Muscle of leg (tissue), 11 donors: Measurements from ENCODE around the gene PMM1. TPM values are rescaled to one million over a fixed set of nuclear protein-coding genes. Genes with fewer than 3 reads are reported as not detected.
A peak's percentile ranks its signal among the peaks of the same experiment; 100 is the strongest.

Source experiments
- DNase-seq: peaks from one replicate; pipeline ENCODE4 v3.0.0; 2013
- H3K27ac ChIP-seq: one replicate; pipeline ENCODE4 v1.5.1; 2013; ENCODE audit warnings: mild to moderate bottlenecking, low read length, control low read depth
- H3K27me3 ChIP-seq: one replicate; pipeline ENCODE4 v1.6.1; 2013; ENCODE audit warnings: low read length; ENCODE audit not compliant: control insufficient read depth, insufficient read depth
- H3K36me3 ChIP-seq: one replicate; pipeline ENCODE4 v1.6.1; 2013; ENCODE audit warnings: low read length; ENCODE audit not compliant: control insufficient read depth, insufficient read depth
- H3K4me1 ChIP-seq: one replicate; pipeline ENCODE4 v1.6.1; 2013; ENCODE audit warnings: low read length; ENCODE audit not compliant: control insufficient read depth, insufficient read depth
- H3K4me3 ChIP-seq: one replicate; pipeline ENCODE4 v1.5.1; 2013; ENCODE audit warnings: low read length, control low read depth
- H3K9me3 ChIP-seq: replicated peaks from 2 replicates; pipeline ENCODE4 v1.6.1; 2013; ENCODE audit warnings: low read depth, low read length; ENCODE audit not compliant: control insufficient read depth
- WGBS: methylation state at CpG from one replicate; pipeline ENCODE4 v1.1.5; 2013; ENCODE audit warnings: missing lambda C conversion rate; ENCODE audit not compliant: insufficient coverage; 5-methylcytosine and 5-hydroxymethylcytosine counted together
- polyA plus RNA-seq, 8 donors: library from polyadenylated mRNA; unstranded; fragments of 120-200 nt; gene quantifications; one replicate each; pipeline versions ENCODE4 v1.2.1 to v1.2.3, GENCODE V29; 2013; ENCODE audit warnings: inconsistent platforms in 1 of 8, low replicate concordance in 1 of 8; ENCODE audit not compliant: insufficient read length in 8 of 8, insufficient read depth in 1 of 8
- total RNA-seq: library from RNA; stranded (reverse); fragments of 120-200 nt; gene quantifications from one replicate; pipeline ENCODE4 v1.2.4, GENCODE V29; 2013

PMM1 gene
- total and polyA plus RNA-seq, 9 donors, result 9.7 to 34.2 (median 26.2) TPM

DNA sequence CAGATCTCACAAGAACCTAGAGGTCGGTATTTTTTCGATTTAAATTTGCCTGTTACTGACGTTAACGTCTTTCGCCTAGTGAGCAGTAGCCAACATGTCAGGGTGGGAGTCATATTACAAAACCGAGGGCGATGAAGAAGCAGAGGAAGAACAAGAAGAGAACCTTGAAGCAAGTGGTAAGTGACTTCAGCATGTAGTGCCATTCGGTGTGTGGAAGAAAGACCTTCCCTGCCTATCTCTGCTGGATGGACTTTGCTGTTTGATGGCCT, 32.2 kb upstream of the PMM1 start:
- Histone ChIP-seq H3K4me1 (peaks cover 12% of the 10 kb centered on the region), H3K9me3 (no peaks in the 10 kb centered on the region), H3K27ac (peak overlapping the region; percentile 99), H3K36me3 (peaks cover 42% of the 10 kb centered on the region), H3K27me3 (no peaks in the 10 kb centered on the region), H3K4me3 (peak overlapping the region; percentile 85)
- 4% methylated on average over 8 of the region's 8 CpGs for WGBS
- no peak for DNase-seq

DNA sequence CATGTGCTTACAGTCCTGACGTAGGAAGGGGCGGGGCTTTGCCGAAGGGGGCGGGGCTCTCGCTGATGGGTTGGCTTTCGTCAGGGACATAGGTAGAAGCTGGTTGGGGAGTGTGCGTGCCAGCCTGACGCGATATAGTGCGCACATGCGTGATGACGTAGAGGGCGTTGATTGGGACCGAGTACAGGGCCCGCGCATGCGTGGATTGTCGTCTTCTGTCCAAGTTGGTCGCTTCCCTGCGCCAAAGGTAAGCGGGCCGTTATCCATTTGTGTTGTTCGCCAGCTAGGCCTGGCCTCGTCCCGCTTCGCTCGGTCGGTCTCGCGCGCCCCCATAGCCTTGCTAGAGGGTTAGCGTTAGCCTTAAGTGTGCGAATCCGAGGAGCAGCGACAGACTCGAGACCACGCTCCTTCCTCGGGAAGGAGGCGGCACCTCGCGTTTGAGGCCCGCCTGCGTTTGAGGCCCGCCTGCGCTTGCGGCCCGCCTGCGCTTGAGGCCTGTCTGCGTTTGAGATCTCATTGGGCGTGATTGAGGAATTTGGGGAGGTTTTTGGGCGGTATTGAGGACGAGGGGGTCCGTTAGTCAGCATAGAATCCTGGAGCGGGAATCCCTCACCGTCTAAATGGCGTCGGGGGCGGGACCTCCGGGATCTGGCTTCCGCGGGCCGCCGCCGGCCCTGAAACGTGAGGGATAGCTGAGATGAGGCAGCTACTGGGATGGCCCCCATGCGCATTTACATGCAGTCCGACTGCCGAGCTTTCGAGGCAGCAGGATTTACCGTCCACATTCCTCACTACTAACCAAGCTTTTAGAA, 31.7 kb upstream of the PMM1 start, which contains the start of gene XRCC6:
TSS of gene XRCC6 (plus strand) at position 197 of the 812 bp plus-strand sequence. CDS start 710 bp downstream, outside the sequence.
- no peaks in the 10 kb centered on the region for H3K27me3 ChIP-seq
- WGBS, result under 1% methylated on average over 64 of the region's 70 CpGs
- peaks cover 36% of the 10 kb centered on the region for H3K36me3 ChIP-seq
- peak within 1 kb of the TSS; percentile 99 for H3K27ac ChIP-seq
- H3K4me1 ChIP-seq, result peaks cover 12% of the 10 kb centered on the region
- no peaks in the 10 kb centered on the region for H3K9me3 ChIP-seq
- H3K4me3 ChIP-seq, result peak within 1 kb of the TSS; percentile 86
- DNase-seq, result peak; percentile 100

DNA sequence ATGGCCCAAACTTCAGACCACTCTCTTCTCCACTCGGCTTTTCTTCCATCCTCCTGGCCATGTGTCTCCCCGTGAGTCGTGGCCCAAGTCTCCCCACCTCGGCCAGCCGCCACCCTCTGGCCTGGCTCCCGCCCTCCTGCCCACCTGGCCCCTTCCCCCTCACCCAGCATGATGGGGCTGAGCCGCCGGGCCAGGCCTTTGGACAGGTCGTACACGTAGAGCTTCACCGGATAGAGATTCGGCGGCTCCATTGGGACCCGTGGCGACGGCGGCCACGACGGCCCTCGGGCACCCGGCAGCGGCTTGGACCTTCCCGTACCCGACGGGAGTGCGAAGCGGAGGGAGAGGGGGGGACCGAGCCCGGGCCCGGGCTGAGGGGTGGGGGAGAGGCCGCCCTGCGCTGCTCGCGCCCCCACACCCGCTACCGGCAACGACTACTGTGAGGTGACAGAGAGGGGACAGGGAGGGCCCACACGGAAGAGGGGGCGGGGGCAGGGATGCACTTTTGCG, 31.0 kb upstream of the PMM1 start, which contains the start of gene DESI1:
TSS of gene DESI1 (minus strand) at position 455 of the 510 bp plus-strand sequence. CDS start at position 251, 204 bp downstream.
- under 1% methylated on average over 38 of the region's 40 CpGs for WGBS

DNA sequence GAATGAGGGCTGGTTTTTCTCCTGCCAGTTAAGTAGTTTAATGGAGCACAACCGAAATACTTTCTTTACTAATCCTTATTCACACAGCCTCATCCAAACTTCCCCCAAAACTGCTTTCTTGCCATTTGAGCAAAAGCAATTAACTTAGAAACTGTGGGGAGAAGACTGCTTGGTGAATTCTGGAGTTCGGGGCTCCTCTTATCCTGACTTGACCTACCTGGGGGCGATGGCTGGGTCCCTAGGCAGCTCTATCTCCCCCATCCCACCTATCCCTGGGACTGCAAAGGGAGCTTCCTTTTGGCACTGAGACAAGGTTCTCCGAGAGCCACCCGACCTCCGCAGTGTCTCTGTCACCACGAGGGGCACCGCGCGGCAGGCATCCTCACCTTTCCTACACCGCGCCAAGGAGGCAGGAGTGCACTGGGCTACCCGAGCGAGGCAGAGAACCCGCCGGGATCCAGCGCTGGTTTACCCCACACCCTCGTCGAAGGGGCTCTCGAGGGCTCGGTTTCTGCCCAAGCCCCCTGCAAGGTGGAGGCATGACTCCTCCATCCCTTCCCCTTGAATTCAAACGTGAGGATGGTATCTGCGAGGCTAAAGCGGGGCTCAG, 30.4 kb upstream of the PMM1 start:
- under 1% methylated on average over 22 of the region's 24 CpGs for WGBS
- Histone ChIP-seq H3K4me3 (peak overlapping the region; percentile 86), H3K36me3 (peaks cover 25% of the 10 kb centered on the region), H3K4me1 (peaks cover 12% of the 10 kb centered on the region), H3K27me3 (no peaks in the 10 kb centered on the region), H3K27ac (peak overlapping the region; percentile 91), H3K9me3 (no peaks in the 10 kb centered on the region)
- DNase-seq, result peak; percentile 54

More for the DNA sequence above, 31.0 kb upstream of the PMM1 start, which contains the start of gene DESI1:
- Histone ChIP-seq H3K27ac (peak within 1 kb of the TSS; percentile 99), H3K4me1 (peaks cover 12% of the 10 kb centered on the region), H3K9me3 (no peaks in the 10 kb centered on the region), H3K36me3 (peaks cover 31% of the 10 kb centered on the region), H3K4me3 (peak within 1 kb of the TSS; percentile 86), H3K27me3 (no peaks in the 10 kb centered on the region)
- no peak for DNase-seq

DNA sequence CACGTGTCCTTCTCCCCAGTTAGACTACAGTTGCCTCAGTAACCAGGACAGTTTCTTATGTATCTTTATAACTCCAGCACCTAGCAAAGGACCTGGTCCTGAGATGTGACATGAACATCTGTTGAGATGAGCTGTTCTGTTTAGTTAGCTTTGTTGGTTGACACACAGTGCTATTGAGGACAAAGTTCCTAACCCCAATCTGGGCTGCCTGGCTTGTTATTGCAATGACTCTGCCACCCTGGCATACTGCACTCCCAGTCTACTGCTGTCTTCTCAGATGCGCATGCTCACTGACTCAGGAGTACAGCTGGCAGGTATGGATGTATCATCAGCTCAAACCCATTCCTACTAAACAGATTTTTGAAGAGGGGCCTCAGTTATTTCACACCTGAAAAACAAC, 23.8 kb upstream of the PMM1 start:
- Histone ChIP-seq H3K4me3 (no peak overlapping the region), H3K27me3 (no peaks in the 10 kb centered on the region), H3K27ac (no peak overlapping the region), H3K4me1 (no peaks in the 10 kb centered on the region), H3K36me3 (peaks cover 6% of the 10 kb centered on the region), H3K9me3 (no peaks in the 10 kb centered on the region)
- WGBS, result 88% methylated on average over 1 of the region's 2 CpGs
- DNase-seq, result no peak

DNA sequence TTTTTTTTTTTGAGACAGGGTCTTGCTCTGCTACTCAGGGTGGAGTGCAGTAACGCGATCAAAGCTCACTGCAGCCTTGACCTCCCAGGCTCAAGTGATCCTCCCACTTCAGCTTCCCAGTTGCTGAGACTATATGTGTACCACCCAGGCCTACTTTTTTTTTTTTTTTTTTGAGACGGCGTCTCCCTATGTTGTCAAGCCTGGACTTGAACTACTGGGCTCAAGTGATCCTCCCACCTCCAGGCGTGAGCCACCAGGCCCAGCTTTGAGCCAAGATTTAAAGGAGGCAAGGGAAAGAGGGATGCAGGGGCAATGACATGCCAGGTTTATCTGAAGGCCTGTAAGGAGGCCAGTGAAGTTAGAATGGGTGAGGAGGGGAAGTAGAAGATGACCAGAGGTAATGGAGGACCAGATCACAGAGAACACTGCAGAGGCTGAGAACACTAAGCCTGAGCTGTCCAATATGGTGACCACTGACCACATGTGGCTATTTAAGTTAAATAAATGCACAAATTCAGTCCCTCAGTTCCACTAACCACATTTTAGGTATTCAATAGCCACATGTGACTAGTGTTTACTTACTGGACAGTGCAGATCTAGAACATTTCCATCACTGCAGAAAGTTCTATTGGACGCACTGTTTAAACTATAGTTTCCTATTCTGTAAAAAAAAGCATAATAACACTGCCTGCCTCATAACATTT, 23.1 kb upstream of the PMM1 start:
- Histone ChIP-seq H3K9me3 (no peaks in the 10 kb centered on the region), H3K4me1 (no peaks in the 10 kb centered on the region), H3K4me3 (no peak overlapping the region), H3K27me3 (no peaks in the 10 kb centered on the region), H3K36me3 (peaks cover 6% of the 10 kb centered on the region), H3K27ac (no peak overlapping the region)
- no CpG with 5 or more reads among the region's 6 CpGs for WGBS
- no peak for DNase-seq

DNA sequence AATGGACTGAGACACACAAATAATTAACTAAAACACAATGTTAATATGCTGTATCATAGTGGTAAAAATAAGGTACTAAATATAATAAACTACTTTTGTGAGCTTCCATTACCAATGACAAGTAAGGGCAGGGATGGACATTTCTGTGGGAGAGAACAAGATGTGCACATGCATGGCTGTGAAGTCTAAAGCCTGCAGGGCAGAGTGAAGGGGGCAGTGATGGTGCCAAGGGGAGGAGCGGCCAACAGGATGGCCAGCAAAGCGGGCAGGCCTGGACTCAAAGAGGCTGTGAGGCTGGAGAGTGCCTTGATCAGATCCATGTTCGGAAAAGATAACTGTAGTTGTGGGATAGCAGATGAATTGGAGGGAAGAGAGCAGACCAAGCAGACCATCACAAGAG, 18.7 kb upstream of the PMM1 start:
- H3K4me1 ChIP-seq, result no peaks in the 10 kb centered on the region
- no peaks in the 10 kb centered on the region for H3K27me3 ChIP-seq
- peaks cover 36% of the 10 kb centered on the region for H3K36me3 ChIP-seq
- no peak for DNase-seq
- no peaks in the 10 kb centered on the region for H3K9me3 ChIP-seq
- no peak overlapping the region for H3K4me3 ChIP-seq
- no peak overlapping the region for H3K27ac ChIP-seq
- 93% methylated on average over 3 of the region's 3 CpGs for WGBS

DNA sequence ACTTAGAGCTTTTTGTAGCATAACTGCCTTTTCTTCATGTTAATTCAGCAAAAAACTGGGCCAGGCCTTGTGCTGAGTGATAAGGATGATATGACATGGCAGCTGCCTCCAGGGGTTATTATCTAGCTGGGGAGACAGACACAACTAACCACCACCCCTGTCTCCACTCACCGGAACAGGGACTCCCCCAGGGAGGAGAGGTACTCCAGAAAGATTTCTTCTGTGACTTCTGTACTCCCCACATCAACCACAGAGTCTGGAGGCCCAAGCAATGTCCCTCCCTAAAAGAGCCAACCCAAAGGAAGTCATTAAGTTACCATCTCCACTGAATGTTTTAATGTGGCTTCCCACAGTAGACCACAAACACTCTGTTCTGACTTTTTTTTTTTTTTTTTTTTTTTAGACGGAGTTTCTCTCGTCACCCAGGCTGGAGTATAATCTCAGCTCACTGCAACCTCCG, 14.3 kb upstream of the PMM1 start:
- no peak for DNase-seq
- H3K4me1 ChIP-seq, result no peaks in the 10 kb centered on the region
- H3K27me3 ChIP-seq, result no peaks in the 10 kb centered on the region
- H3K4me3 ChIP-seq, result no peak overlapping the region
- H3K9me3 ChIP-seq, result no peaks in the 10 kb centered on the region
- no peak overlapping the region for H3K27ac ChIP-seq
- no CpG with 5 or more reads among the region's 4 CpGs for WGBS
- H3K36me3 ChIP-seq, result peaks cover 55% of the 10 kb centered on the region

DNA sequence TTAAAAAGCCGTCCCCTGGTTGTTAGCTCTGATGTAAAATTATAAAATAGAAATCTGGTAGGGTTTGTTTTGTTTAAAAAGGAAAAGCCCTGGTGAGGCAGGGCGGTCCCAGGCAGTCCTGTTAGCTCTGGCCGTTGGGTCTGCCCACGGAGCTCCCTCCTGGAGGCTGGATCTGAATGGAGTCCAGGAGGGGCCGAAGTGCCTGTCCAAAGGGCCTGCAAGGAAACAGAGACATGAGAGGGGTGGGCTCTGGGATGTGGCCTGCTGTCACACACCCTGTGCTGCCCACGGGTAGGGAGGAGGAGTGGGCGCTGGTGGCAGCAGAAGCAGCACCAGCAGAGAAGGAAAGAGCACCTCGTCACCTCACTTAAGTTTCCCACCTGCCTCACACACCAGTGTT, 11.3 kb upstream of the PMM1 start:
- 79% methylated on average over 7 of the region's 8 CpGs for WGBS

More for the DNA sequence above, 11.3 kb upstream of the PMM1 start:
- Histone ChIP-seq H3K36me3 (peaks cover 48% of the 10 kb centered on the region), H3K9me3 (no peaks in the 10 kb centered on the region), H3K4me1 (peaks cover 2% of the 10 kb centered on the region), H3K27me3 (no peaks in the 10 kb centered on the region), H3K27ac (no peak overlapping the region), H3K4me3 (no peak overlapping the region)
- DNase-seq, result no peak
